Ovary (tissue), 3 donors: Measurements from ENCODE around the gene MBNL1.

Source experiments
- CTCF ChIP-seq, 3 donors: fragments of 450-650 bp in 2 of 3; fragments of 200-600 bp in 1 of 3; IDR thresholded peaks; one replicate each; pipeline versions ENCODE4 v1.5.1 to v1.8.0; 2016 to 2022; ENCODE audit warnings: antibody characterized with exemption in 3 of 3, mild to moderate bottlenecking in 1 of 3
- POLR2A ChIP-seq: fragments of 450-650 bp; IDR thresholded peaks from one replicate; pipeline ENCODE4 v1.6.1; 2017; ENCODE audit warnings: antibody characterized with exemption, mild to moderate bottlenecking, moderate library complexity
- donor health status: DM: no; HTN: no; CAD: no.

GRCh38 chr3:152398495-152398894 is 129.8 kb downstream of the MBNL1 start:
- TF ChIP-seq POLR2A: no peak
- no peak for TF ChIP-seq CTCF (IDR thresholded peaks at IDR 0.05)
